ENCODE data around the gene CD163L1.

Gene CD163L1

DNA sequence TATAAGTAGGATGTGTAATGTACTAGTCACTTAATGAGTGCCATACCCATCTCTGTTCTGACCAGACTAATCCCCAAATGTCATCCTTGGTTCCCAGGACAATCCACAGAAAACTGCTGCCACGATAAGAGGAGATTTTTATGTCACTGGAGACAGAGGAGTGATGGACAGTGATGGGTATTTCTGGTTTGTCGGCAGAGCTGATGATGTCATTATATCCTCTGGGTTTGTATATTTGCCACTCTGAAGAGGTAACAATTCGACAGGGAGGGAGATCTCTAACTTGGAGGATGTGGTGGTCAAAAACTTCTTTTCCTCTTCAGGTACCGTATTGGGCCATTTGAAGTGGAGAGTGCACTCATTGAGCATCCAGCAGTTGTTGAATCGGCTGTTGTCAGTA is 119.8 kb downstream of the CD163L1 start:
- no peak for DNase-seq (ENCODE audit: low spot score)

DNA sequence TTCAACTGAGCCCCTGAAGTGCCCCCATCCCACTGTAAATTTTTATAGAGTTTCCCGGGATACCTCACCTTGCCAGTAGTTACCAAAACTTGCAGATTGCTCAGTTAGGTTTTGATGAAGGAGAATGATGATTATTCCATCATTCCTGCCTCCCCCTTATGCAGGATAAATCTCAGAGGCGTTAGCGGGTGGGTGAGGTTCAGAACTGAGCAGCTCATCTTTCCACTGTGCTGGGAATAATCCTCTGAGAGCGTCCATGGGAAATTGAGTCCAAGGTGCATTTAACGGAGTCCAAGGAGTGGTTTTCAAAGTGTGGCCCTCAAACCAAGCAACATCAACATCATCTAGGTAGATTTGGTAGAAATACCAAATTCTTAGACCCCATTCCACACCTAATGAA is 121.4 kb downstream of the CD163L1 start:
- no peak for DNase-seq (ENCODE audit: low spot score)

DNA sequence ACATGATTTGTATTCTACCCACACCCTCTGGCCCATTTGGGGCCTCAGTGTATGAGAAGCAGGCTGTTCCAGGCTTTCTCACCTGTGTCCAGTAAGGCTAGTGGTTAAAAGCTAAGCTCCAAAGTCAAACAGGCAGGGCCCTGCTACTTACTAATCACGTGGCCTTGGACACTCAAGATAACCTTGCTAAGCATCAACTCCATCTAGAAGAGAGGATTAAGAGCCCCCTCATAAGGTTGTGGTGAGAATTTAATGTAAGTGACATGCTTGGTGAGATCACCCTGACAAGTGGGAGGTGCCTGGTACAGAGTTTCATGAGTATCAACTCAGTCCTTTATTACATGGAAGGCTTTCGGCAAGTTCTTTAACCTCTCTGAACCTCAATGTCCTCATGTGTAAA is 122.3 kb downstream of the CD163L1 start:
- no peak for DNase-seq (ENCODE audit: low spot score)

DNA sequence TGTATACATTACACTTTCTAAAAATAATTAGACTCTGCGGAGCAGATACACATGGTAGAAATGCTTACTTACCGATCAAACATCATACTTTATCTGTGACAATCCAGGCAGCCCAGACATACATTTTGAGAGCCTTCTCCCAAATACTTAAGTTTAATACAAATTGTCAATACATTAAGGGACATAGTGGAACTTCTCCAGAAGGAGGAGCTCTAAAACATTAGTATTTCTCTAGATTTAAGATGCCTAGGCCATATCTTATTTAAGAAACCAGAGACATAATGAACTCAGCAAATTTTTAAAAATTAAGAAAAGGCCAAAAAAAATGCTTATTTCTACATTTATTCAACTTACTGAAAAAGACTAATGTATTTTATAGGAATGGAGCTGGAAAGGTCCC is 124.0 kb downstream of the CD163L1 start:
- no peak for DNase-seq (ENCODE audit: low spot score)

DNA sequence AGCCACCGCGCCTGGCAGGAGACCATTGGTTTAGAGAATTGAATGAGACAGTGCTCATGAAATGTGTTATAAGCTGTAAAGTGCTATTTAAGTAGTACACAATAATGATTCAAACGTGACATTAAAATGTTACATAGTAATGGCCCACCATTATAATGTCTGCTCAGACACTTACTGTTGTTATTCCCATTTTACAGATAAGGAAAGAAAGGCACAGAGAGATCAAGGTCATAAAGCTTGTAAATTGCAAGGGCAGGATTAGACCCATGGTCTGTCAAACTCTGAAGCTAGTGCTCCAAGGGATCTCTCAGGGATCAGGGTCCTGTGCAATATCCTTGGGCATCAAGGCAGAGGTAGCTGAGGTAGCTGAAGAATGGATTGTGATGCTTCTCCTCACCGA is 133.9 kb downstream of the CD163L1 start:
- no peak for DNase-seq (ENCODE audit: low spot score)
